Pancreas (tissue), 10 donors: ENCODE results near the gene CCDC187. TPM values are rescaled to one million over a fixed set of nuclear protein-coding genes. Genes with fewer than 3 reads are reported as not detected.
A peak's percentile ranks its signal among the peaks of the same experiment; 100 is the strongest.

Experiments used
- ATAC-seq, 4 donors: fragments of 200-7000 bp; cut with Tn5 transposase; one replicate each; pipeline versions ENCODE4 v1.8.0 to v1.9.1; 2020; ENCODE audit warnings: mild to moderate bottlenecking in 4 of 4, moderate library complexity in 4 of 4
- DNase-seq, 6 donors: peaks; one replicate each; pipeline ENCODE4 v3.0.0-alpha.2; 2020
- FAIRE-seq: peaks from 2 replicates; lab custom pipeline; 2012; peaks lifted over from hg19 to GRCh38; lab: Jason Lieb, UNC
- H3K27ac ChIP-seq, 4 donors: fragments of 200-600 bp; sonication (generic); 1 replicate in 3 of 4; 2 replicates in 1 of 4; pipeline versions ENCODE4 v1.5.0 to v1.8.0; 2020
- H3K27me3 ChIP-seq, 4 donors: fragments of 200-600 bp; one replicate each; pipeline ENCODE4 v1.8.0; 2021
- H3K36me3 ChIP-seq, 3 donors: fragments of 200-600 bp; sonication (generic) in 1 of 3; one replicate each; pipeline versions ENCODE4 v1.5.0 to v1.8.0; 2020 to 2021
- H3K4me1 ChIP-seq, 3 donors: fragments of 200-600 bp; one replicate each; pipeline ENCODE4 v1.8.0; 2021
- H3K4me3 ChIP-seq, 4 donors: fragments of 200-600 bp; sonication (generic) in 2 of 4; one replicate each; pipeline versions ENCODE4 v1.5.0 to v1.8.0; 2020 to 2021
- H3K9me3 ChIP-seq, 4 donors: fragments of 200-600 bp; one replicate each; pipeline ENCODE4 v1.8.0; 2021
- WGBS, 2 donors: extraction: QIAGEN DNeasy Blood & Tissue Kit; methylation state at CpG; one replicate each; pipeline ENCODE4 v1.1.7; 2013; 5-methylcytosine and 5-hydroxymethylcytosine counted together
- intact Hi-C, 3 donors: fragments of 100-400 bp; cut with DNase I; formaldehyde crosslinking; loops; one replicate each; pipeline versions ENCODE4 v1.11.1 to v1.14.2; 2022
- polyA plus RNA-seq, 2 donors: library from polyadenylated mRNA; stranded (reverse); fragments of 200-250 nt; gene quantifications; one replicate each; pipeline ENCODE4 v1.2.3, GENCODE V29; 2013
- total RNA-seq, 6 donors: library from RNA; stranded (reverse); fragmentation: NEBNext Ultra II Directional in 4 of 6; extraction: Animal tissue kit (Norgen Biotek cat#: 25700) in 4 of 6; gene quantifications; one replicate each; pipeline versions ENCODE4 v1.2.1 to v1.2.4, GENCODE V29; 2021 to 2023
- TF ChIP-seq, protein P1 (sequence below), 4 donors: fragments of 200-600 bp; sonication (generic) in 3 of 4; IDR thresholded peaks; one replicate each; pipeline versions ENCODE4 v1.5.0 to v1.8.0; 2021; ENCODE audit warnings: antibody characterized with exemption in 4 of 4
- donor health status: healthy with polysubstance abuse.
- donor health status: DM: no; HTN: no; CAD: no; lungs with moderate emphysema.
- donor health status: DM: no; HTN: no; CAD: no.
- donor health status: control.
- donor health status: control.
- donor health status: Bipolar disorder and iron deficiency.
- donor health status: DM: yes; HTN: yes; CAD: no.
- donor health status: DM: no; HTN: no; CAD: no.
- donor health status: DM: no; HTN: no; CAD: no.
- donor health status: DM: yes; HTN: yes; CAD: no.

The CCDC187 gene
- total and polyA plus RNA-seq, 8 donors = 0.14 to 2.6 (median 0.43) TPM

DNA sequence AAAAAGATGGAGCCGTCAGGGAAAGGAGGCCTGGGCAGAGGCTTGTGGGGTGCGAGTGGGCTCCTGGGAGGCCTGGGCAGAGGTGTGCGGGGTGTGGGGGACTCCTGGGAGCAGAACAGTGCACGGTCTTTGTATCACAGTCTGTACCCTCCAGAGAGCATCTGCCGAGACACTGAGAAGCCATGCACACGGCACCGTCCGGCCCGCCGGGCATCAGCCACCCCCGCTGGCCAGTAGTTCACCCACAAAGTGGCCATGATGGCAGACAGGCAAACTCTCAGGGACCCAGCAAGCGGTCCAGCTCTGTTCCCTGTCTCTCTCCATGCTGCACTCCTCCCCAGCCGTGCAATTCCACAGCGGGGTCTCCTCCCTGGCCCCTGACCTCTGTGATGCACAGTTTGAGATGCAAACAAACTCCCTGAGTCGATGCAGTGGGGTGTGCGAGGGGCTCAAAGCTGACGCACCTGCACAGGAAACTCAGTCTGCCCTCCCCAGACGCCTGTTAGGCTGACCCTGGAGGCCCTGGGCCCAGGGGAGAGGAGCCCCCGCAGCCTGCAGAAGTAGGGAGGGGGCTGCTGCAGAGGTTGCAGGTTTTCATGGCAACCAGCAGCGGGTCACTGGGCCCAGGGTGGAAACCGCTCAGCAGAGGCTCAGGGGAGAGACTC is 14.3 kb upstream of the CCDC187 start:
- intact Hi-C loops = loop anchor here in 1 of 3 donors (10.0 kb wide), 1 partner anchor 317 kb away; no protein-coding TSS in a partner anchor
- peak in 2 of 6 donors; percentile 7 to 43 for DNase-seq
- TF ChIP-seq, protein P1, sequence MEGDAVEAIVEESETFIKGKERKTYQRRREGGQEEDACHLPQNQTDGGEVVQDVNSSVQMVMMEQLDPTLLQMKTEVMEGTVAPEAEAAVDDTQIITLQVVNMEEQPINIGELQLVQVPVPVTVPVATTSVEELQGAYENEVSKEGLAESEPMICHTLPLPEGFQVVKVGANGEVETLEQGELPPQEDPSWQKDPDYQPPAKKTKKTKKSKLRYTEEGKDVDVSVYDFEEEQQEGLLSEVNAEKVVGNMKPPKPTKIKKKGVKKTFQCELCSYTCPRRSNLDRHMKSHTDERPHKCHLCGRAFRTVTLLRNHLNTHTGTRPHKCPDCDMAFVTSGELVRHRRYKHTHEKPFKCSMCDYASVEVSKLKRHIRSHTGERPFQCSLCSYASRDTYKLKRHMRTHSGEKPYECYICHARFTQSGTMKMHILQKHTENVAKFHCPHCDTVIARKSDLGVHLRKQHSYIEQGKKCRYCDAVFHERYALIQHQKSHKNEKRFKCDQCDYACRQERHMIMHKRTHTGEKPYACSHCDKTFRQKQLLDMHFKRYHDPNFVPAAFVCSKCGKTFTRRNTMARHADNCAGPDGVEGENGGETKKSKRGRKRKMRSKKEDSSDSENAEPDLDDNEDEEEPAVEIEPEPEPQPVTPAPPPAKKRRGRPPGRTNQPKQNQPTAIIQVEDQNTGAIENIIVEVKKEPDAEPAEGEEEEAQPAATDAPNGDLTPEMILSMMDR (IDR thresholded peaks at IDR 0.05) = no peak
- no peaks in the 10 kb centered on the region for H3K4me1 ChIP-seq
- no peaks in the 10 kb centered on the region for H3K9me3 ChIP-seq
- H3K36me3 ChIP-seq = no peaks in the 10 kb centered on the region
- no peak overlapping the region for H3K4me3 ChIP-seq
- no peak for FAIRE-seq
- 71 to 80% methylated on average over 21 of the region's 21 CpGs for WGBS, 2 donors
- no peak overlapping the region for H3K27ac ChIP-seq
- ATAC-seq = no peak
- H3K27me3 ChIP-seq = no peaks in the 10 kb centered on the region

DNA sequence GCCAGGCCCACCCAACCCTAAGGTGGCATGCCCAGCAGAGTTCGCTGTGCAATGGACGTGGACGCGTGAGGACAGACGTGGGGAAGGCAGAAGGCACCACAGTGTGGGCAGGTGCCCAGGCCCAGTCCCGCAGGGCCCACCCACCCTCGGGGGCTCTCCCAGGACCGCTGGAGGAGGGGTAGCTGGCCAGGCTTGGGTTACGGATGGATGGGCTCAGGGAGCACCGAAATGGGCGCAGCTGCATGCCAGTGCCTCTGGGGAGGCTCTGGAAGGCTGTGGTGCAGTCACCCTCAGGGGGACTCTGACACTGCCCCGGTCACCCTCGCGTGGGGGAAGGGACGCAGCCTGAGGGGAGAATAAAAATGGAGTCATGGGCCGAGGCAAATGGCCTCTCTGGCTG is 13.8 kb upstream of the CCDC187 start:
- no peak overlapping the region for H3K4me3 ChIP-seq
- TF ChIP-seq, protein P1 (IDR thresholded peaks at IDR 0.05) = no peak
- FAIRE-seq (no peak), ATAC-seq (no peak), DNase-seq (peak in 2 of 6 donors; percentile 26 to 51)
- 74 to 80% methylated on average over 16 of the region's 16 CpGs for WGBS, 2 donors
- no peak overlapping the region for H3K27ac ChIP-seq
- intact Hi-C loops = loop anchor here in 1 of 3 donors (10.0 kb wide), 1 partner anchor 317 kb away; no protein-coding TSS in a partner anchor
- no peaks in the 10 kb centered on the region for H3K27me3 ChIP-seq
- no peaks in the 10 kb centered on the region for H3K9me3 ChIP-seq
- H3K4me1 ChIP-seq = no peaks in the 10 kb centered on the region
- H3K36me3 ChIP-seq = no peaks in the 10 kb centered on the region

DNA sequence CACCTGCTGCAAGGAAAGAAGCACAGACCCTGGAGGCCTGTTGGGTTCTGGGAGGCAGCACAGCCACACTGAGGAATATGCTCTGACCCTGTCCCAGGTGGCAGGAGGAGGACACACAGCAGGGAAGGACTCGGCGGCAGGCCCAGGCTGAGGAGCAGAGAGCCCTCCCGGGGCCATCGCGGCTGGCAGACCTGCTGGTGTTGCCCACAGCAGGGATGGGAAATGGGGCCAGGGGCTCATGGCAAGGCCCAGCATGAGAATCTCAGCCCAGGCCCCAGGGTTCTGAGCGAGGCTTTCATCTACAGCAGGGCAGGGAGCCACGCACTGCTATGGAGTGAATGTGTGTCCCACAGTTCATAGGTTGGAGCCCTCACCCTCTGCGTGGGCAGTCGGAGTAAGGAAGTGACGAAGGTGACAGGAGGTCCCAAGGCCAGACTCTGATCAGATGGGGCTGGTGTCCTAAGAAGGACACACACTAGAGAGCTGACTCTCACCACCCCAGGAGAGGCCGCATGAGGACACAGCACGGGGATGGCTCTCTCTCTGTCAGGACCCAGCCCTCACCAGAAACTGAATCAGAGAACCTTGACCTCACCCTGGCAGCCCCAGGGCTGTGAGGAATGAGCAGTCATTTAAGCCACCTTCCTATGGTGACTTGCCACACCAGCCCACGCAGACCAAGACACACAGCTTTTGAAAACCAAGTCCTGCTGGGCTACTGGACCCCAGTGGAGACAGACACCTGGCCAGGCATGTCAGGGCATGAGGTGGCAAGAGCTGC is 13.2 kb upstream of the CCDC187 start:
- FAIRE-seq (no peak), ATAC-seq (no peak), DNase-seq (peak in 2 of 6 donors; percentile 12 to 39)
- H3K27me3 ChIP-seq = no peaks in the 10 kb centered on the region
- no peak overlapping the region for H3K27ac ChIP-seq
- 82 to 88% methylated on average over 13 of the region's 13 CpGs for WGBS, 2 donors
- H3K36me3 ChIP-seq = no peaks in the 10 kb centered on the region
- no peaks in the 10 kb centered on the region for H3K4me1 ChIP-seq
- H3K4me3 ChIP-seq = no peak overlapping the region
- intact Hi-C loops = loop anchor here in 1 of 3 donors (10.0 kb wide), 1 partner anchor 318 kb away; no protein-coding TSS in a partner anchor
- H3K9me3 ChIP-seq = no peaks in the 10 kb centered on the region
- TF ChIP-seq, protein P1 (IDR thresholded peaks at IDR 0.05) = no peak

DNA sequence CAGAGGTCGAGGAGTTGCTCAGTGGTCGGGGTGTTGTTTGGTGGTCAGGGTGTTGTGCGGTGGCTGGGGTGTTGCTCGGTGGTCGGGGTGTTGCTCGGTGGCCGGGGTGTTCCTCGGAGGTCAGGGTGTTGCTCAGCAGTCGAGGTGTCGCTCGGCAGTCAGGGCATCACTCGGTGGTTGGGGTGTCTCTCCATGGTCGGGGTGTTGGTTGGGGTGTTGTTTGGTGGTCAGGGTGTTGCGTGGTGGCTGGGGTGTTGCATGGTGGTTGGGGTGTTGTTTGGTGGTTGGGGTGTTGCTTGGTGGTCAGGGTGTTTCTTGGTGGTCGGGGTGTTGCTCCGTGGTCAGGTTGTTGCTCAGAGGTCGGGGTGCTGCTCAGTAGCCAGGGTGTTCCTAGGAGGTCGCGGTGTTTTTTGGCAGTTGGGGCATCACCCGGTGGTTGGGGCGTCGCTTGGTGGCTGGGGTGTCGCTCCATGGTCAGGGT is 12.4 kb upstream of the CCDC187 start:
- FAIRE-seq (no peak), ATAC-seq (no peak), DNase-seq (peak in 2 of 6 donors; percentile 11 to 43)
- no peaks in the 10 kb centered on the region for H3K27me3 ChIP-seq
- no peak overlapping the region for H3K27ac ChIP-seq
- H3K36me3 ChIP-seq = no peaks in the 10 kb centered on the region
- intact Hi-C loops = loop anchor here in 1 of 3 donors (10.0 kb wide), 1 partner anchor 318 kb away; no protein-coding TSS in a partner anchor
- WGBS, 2 donors = 84 to 90% methylated on average over 23 of the region's 23 CpGs
- TF ChIP-seq, protein P1 (IDR thresholded peaks at IDR 0.05) = no peak
- no peak overlapping the region for H3K4me3 ChIP-seq
- H3K9me3 ChIP-seq = no peaks in the 10 kb centered on the region
- H3K4me1 ChIP-seq = no peaks in the 10 kb centered on the region
